Measurements from ENCODE around the gene ARHGEF12.
A peak's percentile ranks its signal among the peaks of the same experiment; 100 is the strongest.

Gene ARHGEF12

GRCh38 chr11:120424185-120424969 is 88.2 kb downstream of the ARHGEF12 start:
- FAIRE-seq (peak; percentile 46), DNase-seq (ENCODE audit: low spot score) (no peak)

GRCh38 chr11:120424970-120425332 is 88.7 kb downstream of the ARHGEF12 start:
- FAIRE-seq (no peak), DNase-seq (ENCODE audit: low spot score) (no peak)

GRCh38 chr11:120425527-120425926 is 89.3 kb downstream of the ARHGEF12 start:
- FAIRE-seq (no peak), DNase-seq (ENCODE audit: low spot score) (no peak)

- FAIRE-seq (no peak), DNase-seq (ENCODE audit: low spot score) (no peak)
These were observed 93.9 kb downstream of the ARHGEF12 start for GRCh38 chr11:120430146-120430545.

- DNase-seq (ENCODE audit: low spot score): peak; percentile 74
- FAIRE-seq: no peak
These were observed 95.4 kb downstream of the ARHGEF12 start for GRCh38 chr11:120431633-120432032.

GRCh38 chr11:120432056-120433018 is 96.1 kb downstream of the ARHGEF12 start:
- peak; percentile 99 for FAIRE-seq
- peak; percentile 96 for DNase-seq (ENCODE audit: low spot score)

GRCh38 chr11:120441592-120441991 is 105.4 kb downstream of the ARHGEF12 start:
- FAIRE-seq (no peak), DNase-seq (ENCODE audit: low spot score) (no peak)

- DNase-seq (ENCODE audit: low spot score) (no peak), FAIRE-seq (no peak)
These were observed 105.8 kb downstream of the ARHGEF12 start for GRCh38 chr11:120442031-120442430.

GRCh38 chr11:120446802-120447201 is 110.6 kb downstream of the ARHGEF12 start:
- DNase-seq (ENCODE audit: low spot score) (no peak), FAIRE-seq (no peak)

- FAIRE-seq (no peak), DNase-seq (ENCODE audit: low spot score) (no peak)
These were observed 112.0 kb downstream of the ARHGEF12 start for GRCh38 chr11:120448240-120448639.

GRCh38 chr11:120455487-120455886 is 119.3 kb downstream of the ARHGEF12 start:
- FAIRE-seq: no peak
- no peak for DNase-seq (ENCODE audit: low spot score)

GRCh38 chr11:120457996-120458395 is 121.8 kb downstream of the ARHGEF12 start:
- FAIRE-seq: no peak
- no peak for DNase-seq (ENCODE audit: low spot score)

GRCh38 chr11:120462825-120463224 is 126.6 kb downstream of the ARHGEF12 start:
- no peak for FAIRE-seq
- no peak for DNase-seq (ENCODE audit: low spot score)

- no peak for FAIRE-seq
- no peak for DNase-seq (ENCODE audit: low spot score)
These were observed 129.8 kb downstream of the ARHGEF12 start for GRCh38 chr11:120465921-120466534.

- DNase-seq (ENCODE audit: low spot score) (peak; percentile 16), FAIRE-seq (no peak)
These were observed 131.4 kb downstream of the ARHGEF12 start for GRCh38 chr11:120467627-120468026.

GRCh38 chr11:120471131-120471530 is 134.9 kb downstream of the ARHGEF12 start:
- DNase-seq (ENCODE audit: low spot score): no peak
- FAIRE-seq: no peak

- no peak for FAIRE-seq
These were observed 135.8 kb downstream of the ARHGEF12 start for GRCh38 chr11:120471994-120472393.

GRCh38 chr11:120473503-120473902 is 137.3 kb downstream of the ARHGEF12 start:
- FAIRE-seq (no peak), DNase-seq (ENCODE audit: low spot score) (no peak)

More at GRCh38 chr11:120471994-120472393, 135.8 kb downstream of the ARHGEF12 start:
- no peak for DNase-seq (ENCODE audit: low spot score)

GRCh38 chr11:120482149-120482548 is 145.9 kb downstream of the ARHGEF12 start:
- DNase-seq (ENCODE audit: low spot score) (peak; percentile 62), FAIRE-seq (peak; percentile 23)

GRCh38 chr11:120484722-120485121 is 148.5 kb downstream of the ARHGEF12 start:
- no peak for DNase-seq (ENCODE audit: low spot score)
- FAIRE-seq: no peak

GRCh38 chr11:120486138-120486537 is 149.9 kb downstream of the ARHGEF12 start:
- DNase-seq (ENCODE audit: low spot score): no peak
- no peak for FAIRE-seq

- FAIRE-seq (no peak), DNase-seq (ENCODE audit: low spot score) (no peak)
These were observed 153.6 kb downstream of the ARHGEF12 start for GRCh38 chr11:120489799-120490198.
